ENCODE measurements around the gene DYRK3. TPM values are rescaled to one million over a fixed set of nuclear protein-coding genes. Genes with fewer than 3 reads are reported as not detected.

DYRK3 gene
- total and polyA plus RNA-seq, 9 of the 15 experiments (the other 6 are each of a cell fraction or from before 2014, with no cell fraction given): 4.5 to 33.7 (median 25.7) TPM

- Histone ChIP-seq H3K9me1 (ENCODE audit: control insufficient read depth, insufficient read depth, low read length) (peaks cover 19% of the 10 kb centered on the region), H3K27ac (ENCODE audit: extremely low read depth, low read depth, low read length) (no peak overlapping the region; the same call in 1 of the 3 replicates), H3K9ac (ENCODE audit: insufficient read depth in 1 of 2, low read depth in 2 of 2, low read length in 2 of 2) (peak overlapping the region; percentile 74 to 86; a peak in 3 of 4 replicates), H3K4me2 (ENCODE audit: insufficient read depth, low read length) (peak overlapping the region; percentile 89), H3K27me3 (ENCODE audit: control insufficient read depth in 2 of 2, insufficient read depth in 2 of 2, low read length in 2 of 2) (no peaks in the 10 kb centered on the region), H3K79me2 (ENCODE audit: control insufficient read depth, insufficient read depth, low read length) (peaks cover 77% of the 10 kb centered on the region), H3K36me3 (ENCODE audit: control insufficient read depth, insufficient read depth, low read length) (peaks cover 12% of the 10 kb centered on the region; the same call in 2 of the 3 replicates), H3K9me3 (replicated peaks; ENCODE audit: control insufficient read depth, insufficient read depth, low read depth, low read length) (no peaks in the 10 kb centered on the region), H2AFZ (ENCODE audit: low read depth, low read length) (no peak overlapping the region), H3K4me1 (replicated peaks in 1 of 2; ENCODE audit: control insufficient read depth in 2 of 2, insufficient read depth in 2 of 2, low read length in 2 of 2) (peaks cover 60 to 74% of the 10 kb centered on the region in 2 experiments), H3K4me3 (no peak overlapping the region), H4K20me1 (replicated peaks; ENCODE audit: control insufficient read depth, insufficient read depth, low read length) (peaks cover 57% of the 10 kb centered on the region)
- CTCF ChIA-PET (ENCODE audit: low intra/inter-chr PET ratio): no interaction called here
- 25% methylated on average over 2 of the region's 2 CpGs for WGBS (ENCODE audit: insufficient coverage, low coverage, missing lambda C conversion rate)
- in situ Hi-C loops (cut with MboI) (no loop called here), intact Hi-C loops (cut with micrococcal nuclease) (no loop called here)
- FAIRE-seq: peak; percentile 80
- POLR2A ChIA-PET: interaction anchor here (0.6 to 10.1 kb wide), 15 partner anchors 9 to 198 kb away, joined by 3 to 130 read pairs (median 3); no protein-coding TSS in a partner anchor
- no TSS peak for BruUV-seq (replicated peaks)
- peak in 3 of 4 experiments; percentile 14 to 69 (median 50) for DNase-seq (ENCODE audit: extremely low read depth in 1 of 4, low spot score in 3 of 4)
- no peak; the same call in 2 of the 3 replicates for ATAC-seq
- TF ChIP-seq SNRNP70 (optimal IDR thresholded peaks at IDR 0.05; ENCODE audit: low read depth, low read length): no peak
- no peak for TF ChIP-seq SMARCE1 (IDR thresholded peaks at IDR 0.05)
- TF ChIP-seq ZNF592 (IDR thresholded peaks at IDR 0.05): peak; percentile 61; the same call in 1 of the 2 replicates
- no peak for TF ChIP-seq MEF2D (tag; conservative IDR thresholded peaks at IDR 0.05; ENCODE audit: low read depth)
- TF ChIP-seq ZNF589 (CRISPR knock-in tag; IDR thresholded peaks at IDR 0.05; ENCODE audit: low read depth): no peak
- TF ChIP-seq, protein P1, sequence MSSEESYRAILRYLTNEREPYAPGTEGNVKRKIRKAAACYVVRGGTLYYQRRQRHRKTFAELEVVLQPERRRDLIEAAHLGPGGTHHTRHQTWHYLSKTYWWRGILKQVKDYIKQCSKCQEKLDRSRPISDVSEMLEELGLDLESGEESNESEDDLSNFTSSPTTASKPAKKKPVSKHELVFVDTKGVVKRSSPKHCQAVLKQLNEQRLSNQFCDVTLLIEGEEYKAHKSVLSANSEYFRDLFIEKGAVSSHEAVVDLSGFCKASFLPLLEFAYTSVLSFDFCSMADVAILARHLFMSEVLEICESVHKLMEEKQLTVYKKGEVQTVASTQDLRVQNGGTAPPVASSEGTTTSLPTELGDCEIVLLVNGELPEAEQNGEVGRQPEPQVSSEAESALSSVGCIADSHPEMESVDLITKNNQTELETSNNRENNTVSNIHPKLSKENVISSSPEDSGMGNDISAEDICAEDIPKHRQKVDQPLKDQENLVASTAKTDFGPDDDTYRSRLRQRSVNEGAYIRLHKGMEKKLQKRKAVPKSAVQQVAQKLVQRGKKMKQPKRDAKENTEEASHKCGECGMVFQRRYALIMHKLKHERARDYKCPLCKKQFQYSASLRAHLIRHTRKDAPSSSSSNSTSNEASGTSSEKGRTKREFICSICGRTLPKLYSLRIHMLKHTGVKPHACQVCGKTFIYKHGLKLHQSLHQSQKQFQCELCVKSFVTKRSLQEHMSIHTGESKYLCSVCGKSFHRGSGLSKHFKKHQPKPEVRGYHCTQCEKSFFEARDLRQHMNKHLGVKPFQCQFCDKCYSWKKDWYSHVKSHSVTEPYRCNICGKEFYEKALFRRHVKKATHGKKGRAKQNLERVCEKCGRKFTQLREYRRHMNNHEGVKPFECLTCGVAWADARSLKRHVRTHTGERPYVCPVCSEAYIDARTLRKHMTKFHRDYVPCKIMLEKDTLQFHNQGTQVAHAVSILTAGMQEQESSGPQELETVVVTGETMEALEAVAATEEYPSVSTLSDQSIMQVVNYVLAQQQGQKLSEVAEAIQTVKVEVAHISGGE (CRISPR knock-in tag; IDR thresholded peaks at IDR 0.05): no peak
- peak; percentile 86 for TF ChIP-seq NR2C1 (IDR thresholded peaks at IDR 0.05)
- TF ChIP-seq NR2C1 (tag; IDR thresholded peaks at IDR 0.05): peak; percentile 87
- peak; percentile 41 for TF ChIP-seq DPF2 (IDR thresholded peaks at IDR 0.05)
- TF ChIP-seq HSF4 (CRISPR knock-in tag; IDR thresholded peaks at IDR 0.05; ENCODE audit: borderline replicate concordance): no peak
- TF ChIP-seq SMARCA4 (IDR thresholded peaks at IDR 0.05): 0 out of 2 replicates have a peak, but pooled peaks have one; percentile 31
- no peak for TF ChIP-seq ZEB2 (IDR thresholded peaks at IDR 0.05)
- no peak for TF ChIP-seq ZNF785 (CRISPR knock-in tag; IDR thresholded peaks at IDR 0.05)
- no peak for TF ChIP-seq SRSF3 (IDR thresholded peaks at IDR 0.05; ENCODE audit: insufficient read depth, low read length)
- TF ChIP-seq SMARCA5 (IDR thresholded peaks at IDR 0.05): no peak
- no peak for TF ChIP-seq RBM34 (IDR thresholded peaks at IDR 0.05; ENCODE audit: borderline replicate concordance, insufficient read depth, low read length)
- TF ChIP-seq HDAC1 (IDR thresholded peaks at IDR 0.05): peak in 1 of 2 experiments; percentile 62; a peak in 1 of 4 replicates
Measured at GRCh38 chr1:206687915-206688442, 52.6 kb downstream of the DYRK3 start.
